Measurements from ENCODE around the gene STMN1.

The STMN1 gene

DNA sequence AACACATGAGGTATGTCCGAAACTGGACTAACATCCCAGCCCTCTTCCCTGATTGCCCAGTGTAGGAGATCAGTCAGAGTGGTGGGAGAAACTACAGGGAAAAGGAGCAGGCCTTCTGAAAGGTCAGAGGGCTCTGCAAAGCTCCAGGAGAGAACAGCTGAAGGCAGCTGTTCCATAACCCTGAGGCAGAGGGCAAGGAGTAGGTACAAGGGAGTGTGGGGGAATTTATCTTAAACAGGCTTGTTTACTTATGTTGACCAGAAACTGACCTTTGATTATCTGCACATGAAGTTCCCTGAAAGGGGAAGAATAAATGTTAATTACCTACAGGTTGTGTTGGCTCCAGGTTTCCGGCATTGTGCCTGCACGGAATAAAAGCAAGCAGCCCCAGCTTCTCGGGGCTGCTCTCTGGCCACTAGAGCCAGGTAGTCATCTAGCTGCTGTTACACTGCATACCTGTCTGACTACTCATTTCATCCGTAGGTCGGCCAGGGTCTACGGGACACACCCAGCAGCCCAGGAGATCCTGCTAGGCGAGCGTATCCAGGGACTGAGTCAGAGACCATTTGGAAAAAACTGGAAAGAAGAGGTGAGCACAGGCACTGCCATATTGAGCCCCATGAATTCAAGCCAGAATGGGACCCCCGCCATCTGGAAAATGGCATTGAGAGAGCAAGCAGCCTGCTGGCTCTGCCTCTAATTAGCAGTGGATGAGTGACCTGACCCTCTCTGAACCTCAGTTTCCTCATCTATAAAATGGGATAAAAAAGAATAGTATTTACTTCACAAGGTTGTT, 15.8 kb downstream of the STMN1 start:
- DNase-seq = peak; percentile 44

GRCh38 chr1:25889470-25889869, 16.7 kb downstream of the STMN1 start:
- DNase-seq = peak; percentile 20

DNA sequence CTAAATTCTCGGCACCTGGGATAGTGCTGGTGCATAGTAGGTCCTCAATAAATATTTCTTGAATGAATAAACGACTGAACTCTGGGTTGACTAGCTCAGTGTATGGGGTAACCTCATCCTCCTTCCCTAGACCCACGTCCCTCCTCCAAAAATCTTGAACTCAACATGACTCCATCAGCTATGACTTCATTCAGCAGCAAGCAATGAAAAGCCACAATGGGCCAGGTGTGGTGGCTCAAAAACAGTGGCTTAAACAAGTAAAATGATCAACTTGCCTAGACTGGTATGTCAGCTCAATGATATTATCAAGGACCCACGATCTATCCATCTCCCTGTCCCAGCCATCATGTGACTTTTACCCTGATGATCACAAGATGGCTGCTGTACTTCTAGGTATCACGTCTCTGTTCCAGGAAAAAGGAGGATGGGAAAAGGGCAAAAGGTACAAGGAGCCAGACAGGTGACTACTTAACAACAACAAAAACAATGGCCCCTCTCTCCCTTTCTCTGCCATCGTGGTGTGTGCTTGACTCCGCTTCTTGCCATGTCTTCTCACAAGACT, 17.7 kb downstream of the STMN1 start:
- DNase-seq = no peak

GRCh38 chr1:25885602-25886001, 20.6 kb downstream of the STMN1 start:
- DNase-seq = no peak

GRCh38 chr1:25881266-25881665, 25.0 kb downstream of the STMN1 start:
- no peak for DNase-seq

- no peak for DNase-seq
Measured at GRCh38 chr1:25880518-25880917, 25.7 kb downstream of the STMN1 start.

GRCh38 chr1:25879675-25880074, 26.5 kb downstream of the STMN1 start:
- DNase-seq = no peak

GRCh38 chr1:25878690-25879089, 27.5 kb downstream of the STMN1 start:
- DNase-seq = no peak

DNA sequence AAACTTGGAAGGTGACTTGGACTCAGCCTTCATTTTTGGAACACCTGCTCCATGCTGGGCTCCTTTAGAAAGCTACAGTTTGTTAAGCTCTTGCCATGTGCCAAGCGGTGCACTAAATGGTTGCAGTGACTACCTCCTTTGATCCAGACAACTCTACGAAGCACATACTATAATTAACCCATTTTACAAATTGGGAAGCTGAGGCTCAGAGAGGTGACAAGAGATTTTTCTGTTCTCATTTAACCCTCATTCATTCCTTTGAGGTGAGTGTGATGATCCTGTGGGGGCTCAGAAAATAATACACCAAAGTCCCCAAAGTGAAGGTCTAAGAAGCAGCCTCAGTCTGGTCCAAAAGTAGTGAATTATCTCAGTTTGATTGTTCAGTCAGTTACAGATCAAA, 29.1 kb downstream of the STMN1 start:
- no peak for DNase-seq

GRCh38 chr1:25876693-25877077, 29.5 kb downstream of the STMN1 start:
- no peak for DNase-seq

GRCh38 chr1:25875856-25876692, 30.1 kb downstream of the STMN1 start:
- no peak for DNase-seq

- peak; percentile 81 for DNase-seq
Measured at GRCh38 chr1:25875154-25875855, 30.9 kb downstream of the STMN1 start, which contains the start of gene PAQR7. Gene PAQR7, minus strand, starts transcription at chr1:25875708. Its CDS starts 11,869 bp downstream, at chr1:25863839.

DNA sequence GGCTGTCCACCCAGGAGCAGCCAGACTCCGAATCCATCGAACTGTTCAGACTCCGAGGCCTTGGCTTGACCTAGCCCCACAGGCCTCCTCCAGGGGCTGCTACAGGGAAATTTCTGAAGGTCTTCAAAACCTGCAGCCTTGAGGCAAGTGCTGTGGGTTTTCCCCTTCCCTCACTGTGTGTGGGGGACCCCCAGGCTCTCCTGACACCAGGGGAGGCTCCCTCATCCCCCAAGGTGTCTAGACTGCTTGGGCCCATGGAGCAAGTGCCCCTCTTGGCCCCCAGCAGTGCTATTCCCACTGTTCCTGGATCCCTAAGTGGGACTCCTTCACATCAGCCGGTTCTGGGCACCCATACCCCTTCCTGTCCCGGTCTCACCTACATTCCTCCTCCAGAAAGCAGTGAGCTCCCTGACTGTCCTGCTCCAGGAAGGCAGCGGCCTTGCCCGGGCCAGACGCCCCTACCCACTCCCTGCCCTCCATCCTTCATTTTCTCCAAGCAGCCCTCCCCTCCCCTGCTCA, 31.5 kb downstream of the STMN1 start:
- DNase-seq = no peak

DNA sequence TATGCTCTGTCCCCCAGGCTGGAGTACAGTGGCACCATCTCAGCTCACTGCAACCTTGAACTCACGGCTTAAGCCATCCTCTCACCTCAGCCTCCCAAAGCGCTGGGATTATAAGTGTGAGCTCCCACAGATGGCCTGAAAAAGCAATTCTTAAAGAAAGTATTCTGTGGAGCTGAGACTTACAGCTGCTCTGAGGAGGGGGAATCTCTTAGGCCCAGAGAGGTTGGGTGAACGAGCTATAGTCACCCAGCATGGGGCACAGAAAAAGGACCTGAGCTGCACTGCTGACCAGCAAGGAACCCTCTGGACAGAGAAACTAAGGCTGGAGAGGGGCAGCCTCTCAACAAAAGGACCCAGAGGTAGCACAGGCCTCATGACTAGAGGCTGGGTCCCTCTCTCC, 32.0 kb downstream of the STMN1 start:
- DNase-seq = no peak

- no peak for DNase-seq
Measured at GRCh38 chr1:25873120-25873519, 33.1 kb downstream of the STMN1 start.

- no peak for DNase-seq
Measured at GRCh38 chr1:25872713-25873112, 33.5 kb downstream of the STMN1 start.

- DNase-seq = no peak
Measured at GRCh38 chr1:25871704-25872494, 34.3 kb downstream of the STMN1 start.

DNA sequence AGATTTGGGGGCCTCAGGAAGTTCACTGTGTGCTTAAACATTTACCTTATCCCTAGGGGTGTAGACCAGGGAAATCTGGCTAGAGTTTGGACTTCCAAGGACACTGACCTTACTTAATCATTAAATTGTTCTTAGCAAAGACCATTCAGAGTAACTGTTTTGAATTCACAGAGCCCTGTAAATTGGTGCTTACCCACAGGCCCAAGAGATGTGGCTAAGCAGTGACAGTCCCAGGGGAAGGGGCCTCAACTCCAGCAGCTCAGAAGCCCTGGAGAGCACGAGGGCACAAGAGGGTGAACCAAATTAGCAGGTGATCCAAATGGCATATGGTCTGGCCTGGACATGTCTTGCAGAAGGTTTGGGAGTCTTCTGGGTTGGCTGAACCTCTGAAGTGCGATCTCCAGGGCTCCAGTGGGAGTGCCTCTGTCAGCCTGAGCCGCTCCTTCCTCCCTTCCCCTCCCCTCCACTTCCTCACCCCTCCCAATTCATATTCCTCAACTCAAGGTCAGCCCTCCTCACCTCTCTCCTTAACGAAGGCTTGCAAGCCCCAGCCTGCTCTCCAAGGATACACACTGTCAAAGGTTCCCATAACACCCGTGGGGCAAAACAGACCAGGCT, 35.0 kb downstream of the STMN1 start:
- DNase-seq = no peak

- DNase-seq = no peak
Measured at GRCh38 chr1:25870614-25871013, 35.6 kb downstream of the STMN1 start.

DNA sequence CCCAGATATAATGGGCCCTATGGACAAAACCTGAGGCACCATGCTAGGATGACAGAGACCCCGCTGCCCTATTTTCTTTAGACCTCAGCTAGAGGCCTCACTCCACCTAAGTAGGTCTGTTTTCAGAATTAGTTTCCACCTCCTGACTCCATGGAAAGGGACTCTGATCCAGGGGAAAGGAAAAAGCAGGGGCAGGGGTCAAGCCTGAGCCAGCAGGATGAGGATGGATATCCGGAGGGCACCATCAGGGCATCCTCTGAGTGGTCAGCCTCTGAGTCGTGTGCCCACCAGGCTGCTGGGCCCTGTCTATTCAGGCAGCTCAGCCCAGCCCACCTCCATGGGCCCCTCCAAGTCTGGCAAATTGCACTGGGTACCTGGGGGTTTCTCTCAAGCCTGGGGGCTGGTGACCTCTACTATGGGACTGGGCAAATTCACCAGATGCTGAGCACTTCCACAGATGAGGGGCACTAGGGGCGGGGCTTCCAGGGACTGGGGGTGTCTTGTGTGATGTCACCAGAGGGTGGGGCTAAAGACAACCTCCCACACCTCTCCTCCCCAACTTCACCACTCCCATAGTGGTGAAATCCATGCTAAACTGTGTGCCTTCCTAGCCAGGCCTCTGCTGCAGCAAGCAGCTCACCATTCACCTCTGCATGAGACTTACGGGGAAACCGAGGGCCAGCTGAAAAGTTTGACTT, 36.2 kb downstream of the STMN1 start:
- no peak for DNase-seq

Measured in fibroblast of upper back skin (primary cell).